GM23338 (cell line): ENCODE data around the gene AGAP3.

ENCODE experiments used
- CREB1 ChIP-seq: fragments of 250-450 bp; sonication (Bioruptor Pico); IDR thresholded peaks from 2 replicates; pipeline ENCODE4 v1.5.0; 2020; ENCODE audit warnings: low read depth, mild to moderate bottlenecking, moderate library complexity
- ETS1 ChIP-seq: IDR thresholded peaks from 2 replicates; pipeline ENCODE4 v1.6.1; 2016; ENCODE audit warnings: antibody characterized with exemption
- EZH2 ChIP-seq: fragments of 200-600 bp; sonication (generic); IDR thresholded peaks from one replicate; pipeline ENCODE4 v1.8.0; 2017; ENCODE audit warnings: antibody characterized with exemption, mild to moderate bottlenecking, low read depth; ENCODE audit not compliant: unreplicated experiment
- EZH2phosphoT487 ChIP-seq: fragments of 200-600 bp; sonication (generic); IDR thresholded peaks from one replicate; pipeline ENCODE4 v1.8.1; 2018; ENCODE audit warnings: antibody characterized with exemption; ENCODE audit not compliant: unreplicated experiment
- JUNB ChIP-seq: IDR thresholded peaks from one replicate; pipeline ENCODE4 v1.6.1; 2016; ENCODE audit warnings: antibody characterized with exemption; ENCODE audit not compliant: unreplicated experiment
- POLR2AphosphoS5 ChIP-seq: IDR thresholded peaks from 2 replicates; pipeline ENCODE4 v1.6.1; 2016; ENCODE audit warnings: antibody characterized with exemption, low read depth
- REST ChIP-seq: IDR thresholded peaks from one replicate; pipeline ENCODE4 v1.6.1; 2018; ENCODE audit warnings: antibody characterized with exemption; ENCODE audit not compliant: unreplicated experiment
- STAT1 ChIP-seq: IDR thresholded peaks from one replicate; pipeline ENCODE4 v1.6.1; 2016; ENCODE audit warnings: antibody characterized with exemption; ENCODE audit not compliant: unreplicated experiment
- ZNF114 ChIP-seq: fragments of 250-450 bp; sonication (Bioruptor Pico); IDR thresholded peaks from 2 replicates; pipeline ENCODE4 v1.5.0; 2020; ENCODE audit warnings: mild to moderate bottlenecking, moderate library complexity
- ZNF331 ChIP-seq: fragments of 250-450 bp; sonication (Bioruptor Pico); IDR thresholded peaks from 2 replicates; pipeline ENCODE4 v1.5.0; 2020; ENCODE audit warnings: low read depth, mild to moderate bottlenecking, moderate library complexity
- ZNF462 ChIP-seq: fragments of 250-450 bp; sonication (Bioruptor Pico); IDR thresholded peaks from 2 replicates; pipeline ENCODE4 v1.5.0; 2020; ENCODE audit warnings: mild to moderate bottlenecking, moderate library complexity
- TF ChIP-seq, protein P1 (sequence below), 2 experiments: fragments of 200-600 bp in 1 of 2; sonication (generic) in 1 of 2; conservative IDR thresholded peaks; 2 replicates each; pipeline versions ENCODE4 v1.5.1 to v1.6.1; 2016 to 2017; ENCODE audit warnings: antibody characterized with exemption in 2 of 2, low read depth in 2 of 2, mild to moderate bottlenecking in 2 of 2, moderate library complexity in 1 of 2

DNA sequence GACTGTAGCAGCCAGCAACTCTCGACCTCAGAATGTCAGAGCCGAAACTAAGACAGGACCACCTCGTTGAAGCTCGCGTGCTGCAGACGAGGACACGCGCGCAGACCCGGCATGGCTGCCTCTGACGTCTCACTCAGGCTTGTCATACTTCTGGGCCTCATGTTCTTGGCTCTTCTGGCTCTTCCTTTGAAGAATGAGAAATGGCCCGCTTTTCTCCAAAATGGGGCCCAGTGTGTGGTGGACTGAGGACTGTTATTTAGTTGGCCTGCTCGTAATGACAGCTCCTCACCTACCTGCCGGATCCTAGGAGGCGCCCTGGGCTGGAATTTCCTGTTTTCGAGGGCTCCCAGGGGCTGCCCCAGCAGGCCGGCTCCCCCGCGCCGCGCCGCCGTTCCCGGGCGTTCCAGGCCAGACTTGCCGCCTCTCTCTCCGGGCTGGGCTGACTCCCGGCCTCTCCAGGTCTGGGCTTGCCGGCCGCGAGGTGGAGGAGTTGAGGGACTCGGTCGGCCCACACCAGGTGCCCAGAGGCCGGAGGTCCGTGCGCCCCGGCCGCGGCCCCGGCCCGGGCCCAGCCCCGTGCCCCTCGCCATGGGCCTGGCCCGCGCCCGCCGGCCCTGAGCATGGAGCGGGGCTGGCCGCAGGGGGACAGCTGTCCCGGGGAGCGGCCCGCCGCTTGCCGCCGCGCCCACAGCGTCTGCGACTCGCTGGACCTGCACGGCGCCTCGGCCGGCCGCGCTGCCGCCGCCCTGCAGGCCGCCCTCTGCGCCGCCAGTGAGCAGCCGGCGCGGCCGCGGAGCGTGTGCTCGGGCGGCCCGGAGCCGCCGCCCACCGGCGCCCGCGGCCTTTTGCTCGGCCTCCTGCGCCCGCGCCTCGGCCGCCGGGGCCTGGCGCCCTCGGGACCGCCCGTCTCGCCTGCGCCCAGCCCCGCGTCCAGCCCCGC lies 28.1 kb downstream of the AGAP3 start:
- TF ChIP-seq, protein P1, sequence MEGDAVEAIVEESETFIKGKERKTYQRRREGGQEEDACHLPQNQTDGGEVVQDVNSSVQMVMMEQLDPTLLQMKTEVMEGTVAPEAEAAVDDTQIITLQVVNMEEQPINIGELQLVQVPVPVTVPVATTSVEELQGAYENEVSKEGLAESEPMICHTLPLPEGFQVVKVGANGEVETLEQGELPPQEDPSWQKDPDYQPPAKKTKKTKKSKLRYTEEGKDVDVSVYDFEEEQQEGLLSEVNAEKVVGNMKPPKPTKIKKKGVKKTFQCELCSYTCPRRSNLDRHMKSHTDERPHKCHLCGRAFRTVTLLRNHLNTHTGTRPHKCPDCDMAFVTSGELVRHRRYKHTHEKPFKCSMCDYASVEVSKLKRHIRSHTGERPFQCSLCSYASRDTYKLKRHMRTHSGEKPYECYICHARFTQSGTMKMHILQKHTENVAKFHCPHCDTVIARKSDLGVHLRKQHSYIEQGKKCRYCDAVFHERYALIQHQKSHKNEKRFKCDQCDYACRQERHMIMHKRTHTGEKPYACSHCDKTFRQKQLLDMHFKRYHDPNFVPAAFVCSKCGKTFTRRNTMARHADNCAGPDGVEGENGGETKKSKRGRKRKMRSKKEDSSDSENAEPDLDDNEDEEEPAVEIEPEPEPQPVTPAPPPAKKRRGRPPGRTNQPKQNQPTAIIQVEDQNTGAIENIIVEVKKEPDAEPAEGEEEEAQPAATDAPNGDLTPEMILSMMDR (conservative IDR thresholded peaks at IDR 0.05; ENCODE audit: low read depth in 2 of 2) = peak in 1 of 2 experiments; percentile 16; a peak in 1 of 4 replicates
- TF ChIP-seq ZNF331 (no peak), EZH2phosphoT487 (no peak), EZH2 (no peak), CREB1 (no peak), REST (no peak), POLR2AphosphoS5 (0 out of 2 replicates have a peak, but pooled peaks have one; percentile 22), STAT1 (no peak), ZNF462 (no peak), JUNB (no peak), ETS1 (no peak), ZNF114 (CRISPR knock-in tag) (no peak)
